Fibroblast of the aortic adventitia (primary cell): ENCODE measurements around the gene MUC20. TPM values are rescaled to one million over a fixed set of nuclear protein-coding genes. Genes with fewer than 3 reads are reported as not detected.

ENCODE experiments used
- DNase-seq: peaks from one replicate; pipeline ENCODE4 v3.0.0-alpha.2; 2010; ENCODE audit warnings: low read depth
- H3K4me3 ChIP-seq: 2 replicates; pipeline ENCODE4 v1.5.1; 2011; ENCODE audit warnings: low read depth, mild to moderate bottlenecking, control low read depth, low read length, moderate library complexity
- total RNA-seq: library from RNA; depleted of rRNA; stranded (reverse); fragments of >200 nt; gene quantifications from 2 replicates; pipeline ENCODE4 v1.2.3, GENCODE V29; 2012; ENCODE audit warnings: low replicate concordance
- TF ChIP-seq, protein P1 (sequence below): IDR thresholded peaks from 2 replicates; pipeline ENCODE4 v1.5.1; 2011; ENCODE audit warnings: mild to moderate bottlenecking, low read length, control low read depth, inconsistent platforms; ENCODE audit not compliant: insufficient read depth

MUC20 gene
- total RNA-seq, 1 donor, result 0.63 TPM

DNA sequence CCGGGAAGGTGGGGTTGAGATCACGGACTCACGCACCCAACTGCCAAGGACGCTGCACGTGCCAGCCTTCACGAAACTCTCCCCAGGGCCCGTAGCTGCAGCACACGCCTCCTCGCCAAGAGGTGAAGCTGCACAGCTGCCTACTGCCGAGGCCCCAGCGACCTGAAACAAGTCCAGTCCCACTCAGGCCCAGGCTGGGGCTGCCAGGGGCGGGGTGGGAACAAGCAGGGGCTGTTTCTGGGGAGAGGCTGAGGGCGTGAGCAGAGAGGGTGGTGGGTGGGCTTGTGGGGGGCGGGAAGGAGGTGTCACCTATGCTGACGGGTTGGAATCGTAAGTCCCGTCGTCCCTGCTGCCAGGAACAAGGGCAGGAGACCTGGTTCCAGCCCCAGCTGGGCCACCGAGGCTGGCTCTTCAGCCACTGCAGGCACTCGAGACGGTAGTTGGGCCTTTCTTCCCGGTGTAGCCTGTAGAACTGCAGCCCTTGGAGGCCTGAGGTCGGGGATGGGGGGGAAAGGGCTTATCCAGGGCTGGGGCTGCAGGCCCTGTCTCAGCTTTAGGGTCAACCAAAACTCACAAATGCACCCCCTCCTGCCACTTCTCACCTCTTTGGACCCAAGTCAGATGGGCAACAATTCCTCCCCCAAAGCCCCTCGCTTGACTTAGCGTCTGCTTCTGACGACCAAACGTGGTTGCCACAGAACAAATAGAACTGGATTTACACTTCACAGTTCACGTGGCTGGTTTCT is 44.4 kb downstream of the MUC20 start:
- TF ChIP-seq, protein P1, sequence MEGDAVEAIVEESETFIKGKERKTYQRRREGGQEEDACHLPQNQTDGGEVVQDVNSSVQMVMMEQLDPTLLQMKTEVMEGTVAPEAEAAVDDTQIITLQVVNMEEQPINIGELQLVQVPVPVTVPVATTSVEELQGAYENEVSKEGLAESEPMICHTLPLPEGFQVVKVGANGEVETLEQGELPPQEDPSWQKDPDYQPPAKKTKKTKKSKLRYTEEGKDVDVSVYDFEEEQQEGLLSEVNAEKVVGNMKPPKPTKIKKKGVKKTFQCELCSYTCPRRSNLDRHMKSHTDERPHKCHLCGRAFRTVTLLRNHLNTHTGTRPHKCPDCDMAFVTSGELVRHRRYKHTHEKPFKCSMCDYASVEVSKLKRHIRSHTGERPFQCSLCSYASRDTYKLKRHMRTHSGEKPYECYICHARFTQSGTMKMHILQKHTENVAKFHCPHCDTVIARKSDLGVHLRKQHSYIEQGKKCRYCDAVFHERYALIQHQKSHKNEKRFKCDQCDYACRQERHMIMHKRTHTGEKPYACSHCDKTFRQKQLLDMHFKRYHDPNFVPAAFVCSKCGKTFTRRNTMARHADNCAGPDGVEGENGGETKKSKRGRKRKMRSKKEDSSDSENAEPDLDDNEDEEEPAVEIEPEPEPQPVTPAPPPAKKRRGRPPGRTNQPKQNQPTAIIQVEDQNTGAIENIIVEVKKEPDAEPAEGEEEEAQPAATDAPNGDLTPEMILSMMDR, result no peak
- no peak for DNase-seq

DNA sequence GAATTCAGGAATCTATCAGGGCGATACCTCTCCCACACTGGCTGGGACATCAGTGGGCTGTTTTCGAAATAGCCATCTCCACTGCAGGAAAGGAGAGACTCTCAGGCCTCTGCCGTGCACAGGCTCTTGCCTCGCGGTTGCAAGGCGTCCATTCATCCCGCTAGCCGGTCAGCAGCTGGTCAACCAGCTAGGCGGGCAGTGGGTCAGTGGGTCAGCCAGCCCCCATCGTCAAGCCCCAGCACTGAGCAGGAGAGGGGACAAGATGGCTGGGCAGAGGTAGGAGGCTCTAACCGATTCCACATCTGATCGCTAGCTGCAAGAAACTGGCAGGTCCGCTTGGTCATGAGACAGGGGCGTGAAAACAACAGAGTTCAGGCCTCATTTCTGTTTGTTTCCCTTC is 45.9 kb downstream of the MUC20 start:
- no peak overlapping the region for H3K4me3 ChIP-seq
- TF ChIP-seq, protein P1, result no peak
- DNase-seq, result no peak

More for the DNA sequence above, 44.4 kb downstream of the MUC20 start:
- no peak overlapping the region for H3K4me3 ChIP-seq

DNA sequence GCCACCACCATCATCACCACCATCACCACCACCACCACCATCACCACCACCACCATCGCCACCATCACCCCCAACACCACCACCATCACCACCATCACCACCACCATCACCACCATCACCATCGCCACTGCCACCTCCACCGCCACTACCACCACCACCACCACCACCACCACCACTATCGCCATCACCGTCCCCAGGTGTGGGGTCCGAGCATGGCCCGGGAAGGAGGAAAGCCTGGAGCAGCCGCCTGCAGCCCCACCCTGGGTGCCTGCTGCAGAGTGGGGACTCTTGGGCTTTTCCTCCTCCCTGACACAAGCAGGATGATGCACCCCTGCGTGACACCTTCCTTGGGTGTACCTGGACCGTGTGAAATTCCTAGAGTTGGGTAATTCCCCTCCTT is 47.0 kb downstream of the MUC20 start:
- TF ChIP-seq, protein P1, result no peak
- no peak overlapping the region for H3K4me3 ChIP-seq
- no peak for DNase-seq

DNA sequence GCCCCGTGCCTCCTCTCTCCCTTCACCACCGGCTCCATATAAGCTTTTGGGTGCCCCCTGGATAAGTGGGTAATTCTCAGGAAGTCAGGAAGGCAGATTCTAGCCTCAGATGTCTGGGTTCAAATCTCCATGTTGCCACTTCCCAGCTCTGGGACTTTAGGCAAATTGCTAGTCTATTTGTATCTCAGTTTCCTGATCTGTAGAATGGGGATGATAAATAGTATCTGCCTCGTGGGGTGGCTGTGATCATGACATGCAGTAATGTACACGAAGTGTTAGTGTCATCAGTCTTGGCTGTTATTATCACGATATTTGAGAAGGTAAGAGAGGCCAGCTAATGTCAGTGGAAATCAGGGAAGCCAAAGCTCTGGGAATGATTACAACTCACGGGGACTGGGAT is 47.6 kb downstream of the MUC20 start:
- TF ChIP-seq, protein P1, result no peak
- no peak overlapping the region for H3K4me3 ChIP-seq
- DNase-seq, result no peak

DNA sequence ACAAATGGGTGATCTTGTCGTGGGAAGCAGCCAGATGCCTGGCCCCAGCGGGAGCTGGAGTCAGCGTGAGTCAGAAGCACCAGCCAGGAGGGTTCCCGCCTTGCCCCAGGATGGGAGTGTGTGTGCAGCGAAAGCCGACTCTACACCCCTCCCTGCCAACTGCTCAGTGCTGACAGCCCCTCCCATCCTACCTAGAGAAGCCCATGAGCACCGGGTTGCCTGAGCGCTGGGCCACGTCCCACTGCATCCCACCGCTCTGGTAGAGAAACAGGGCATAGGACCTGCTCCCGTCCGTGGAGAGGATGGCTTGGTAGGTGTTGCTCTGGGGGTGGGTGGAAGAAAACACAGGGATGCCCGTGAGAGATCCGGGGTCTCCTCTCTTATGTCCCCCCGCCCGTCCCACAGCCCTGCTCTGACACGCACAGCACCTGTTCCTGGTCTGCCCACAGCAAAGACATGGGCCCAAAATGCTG is 48.1 kb downstream of the MUC20 start:
- TF ChIP-seq, protein P1, result no peak
- no peak for DNase-seq
- H3K4me3 ChIP-seq, result no peak overlapping the region

DNA sequence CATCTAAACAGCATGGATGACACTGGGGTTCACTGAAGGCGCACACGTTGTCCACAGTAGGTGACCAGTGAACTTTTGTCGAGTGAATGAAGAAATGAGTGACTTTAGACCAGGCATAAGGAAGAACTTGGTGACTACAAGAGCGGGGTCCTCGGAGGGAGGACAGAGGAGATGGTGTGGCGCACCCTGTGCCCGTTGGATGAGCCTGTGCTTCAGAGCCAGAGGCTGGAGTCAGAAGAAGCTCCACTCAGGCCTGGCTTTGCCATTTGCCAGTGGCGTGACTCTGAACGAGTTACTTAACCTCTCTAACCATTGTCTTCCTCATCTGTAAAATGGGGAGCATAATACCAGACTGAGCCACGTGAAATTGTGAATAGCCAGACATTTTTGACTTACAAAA is 48.8 kb downstream of the MUC20 start:
- H3K4me3 ChIP-seq, result no peak overlapping the region
- no peak for DNase-seq
- TF ChIP-seq, protein P1, result no peak
